Gastroesophageal sphincter (tissue), 3 donors: ENCODE measurements around the gene STK32A.

Experiments
- CTCF ChIP-seq, 4 experiments: fragments of 200-600 bp in 2 of 4; fragments of 450-650 bp in 2 of 4; sonication (generic) in 1 of 4; IDR thresholded peaks; one replicate each; pipeline ENCODE4 v1.5.1; 2017 to 2019; ENCODE audit warnings: antibody characterized with exemption in 4 of 4, mild to moderate bottlenecking in 2 of 4, moderate library complexity in 2 of 4
- POLR2A ChIP-seq, 2 donors: fragments of 450-650 bp; IDR thresholded peaks; one replicate each; pipeline ENCODE4 v1.6.1; 2017; ENCODE audit warnings: antibody characterized with exemption in 2 of 2, mild to moderate bottlenecking in 2 of 2, moderate library complexity in 1 of 2

DNA sequence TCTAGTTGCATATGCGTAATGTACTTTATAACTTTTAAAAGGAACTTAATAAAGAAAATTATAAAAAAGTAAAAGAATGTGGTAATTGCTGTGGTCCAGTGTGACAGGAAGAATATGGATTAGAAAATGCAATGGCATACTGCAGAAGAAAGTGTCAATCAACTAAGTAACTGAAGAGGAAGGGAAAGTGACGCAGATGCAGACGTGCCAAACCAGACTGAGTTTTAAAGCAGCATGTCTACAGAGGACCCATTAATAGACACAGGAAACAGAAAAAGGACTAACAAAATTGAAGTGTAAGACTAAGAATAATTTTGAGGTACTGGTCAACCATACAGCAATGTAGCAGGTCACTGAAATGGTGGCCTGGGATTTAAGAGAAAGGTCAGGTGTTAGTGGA, 201.8 kb downstream of the STK32A start:
- TF ChIP-seq CTCF (IDR thresholded peaks at IDR 0.05) (no peak), POLR2A (IDR thresholded peaks at IDR 0.05) (no peak)
